Activated naive CD8-positive, alpha-beta T cell treated with anti-CD3 and anti-CD28 coated beads, Interleukin-2, amount 10 ng/mL, durations not matched to agents 7 days and 5 days (primary cell): ENCODE results near the gene PTPN1. TPM values are rescaled to one million over a fixed set of nuclear protein-coding genes. Genes with fewer than 3 reads are reported as not detected.
A peak's percentile ranks its signal among the peaks of the same experiment; 100 is the strongest.
"Not testable (repeated sequence)": the region's sequence is repeated elsewhere in the genome, so short reads cannot be mapped to it uniquely, and the experiment has no call there.

ENCODE experiments used
- ATAC-seq: fragments of 150-1000 bp; cut with Tn5 transposase; one replicate; pipeline ENCODE4 v1.10.0; 2021; ENCODE audit warnings: low read depth, moderate library complexity
- POLR2A ChIA-PET: fragments of 350-600 bp; sonication (Branson Sonifier 250); formaldehyde crosslinking; loops from one replicate; lab custom pipeline; 2021; ENCODE audit warnings: antibody characterized with exemption; lab: Charles Lee
- DNase-seq: peaks from one replicate; pipeline ENCODE4 v3.0.0; 2021
- H3K27ac Mint-ChIP-seq: one replicate; pipeline ENCODE4 v1.8.0; 2022; ENCODE audit warnings: mild to moderate bottlenecking, mixed read lengths
- H3K27me3 Mint-ChIP-seq: one replicate; pipeline ENCODE4 v1.8.0; 2022; ENCODE audit warnings: mild to moderate bottlenecking, moderate library complexity, mixed read lengths
- H3K36me3 Mint-ChIP-seq: one replicate; pipeline ENCODE4 v1.8.0; 2021; ENCODE audit warnings: mild to moderate bottlenecking, mixed read lengths
- H3K4me1 Mint-ChIP-seq: one replicate; pipeline ENCODE4 v1.8.0; 2021; ENCODE audit warnings: mixed read lengths
- H3K4me3 Mint-ChIP-seq: one replicate; pipeline ENCODE4 v1.8.0; 2022; ENCODE audit warnings: mild to moderate bottlenecking, moderate library complexity, mixed read lengths
- H3K9me3 Mint-ChIP-seq: one replicate; pipeline ENCODE4 v1.8.0; 2021; ENCODE audit warnings: mixed read lengths
- total RNA-seq, 2 experiments: library from RNA; stranded (reverse); gene quantifications; one replicate each; pipeline ENCODE4 v1.2.3, GENCODE V29; 2021

The PTPN1 gene
- total RNA-seq, 2 experiments from 2014 or later = 65.9 to 67.3 TPM

- Mint-ChIP-seq H3K27me3 (no peaks in the 10 kb centered on the region), H3K9me3 (no peaks in the 10 kb centered on the region), H3K36me3 (peaks cover 38% of the 10 kb centered on the region), H3K27ac (no peak overlapping the region), H3K4me1 (peaks cover 24% of the 10 kb centered on the region), H3K4me3 (no peak overlapping the region)
- DNase-seq = no peak
- POLR2A ChIA-PET = interaction anchor here (1.6 kb wide), 1 partner anchor 51 kb away, joined by 4 read pairs; the partner anchor contains the start of gene PTPN1
- ATAC-seq = peak; percentile 10
Measured at GRCh38 chr20:50561379-50562078, 51.3 kb downstream of the PTPN1 start.

DNA sequence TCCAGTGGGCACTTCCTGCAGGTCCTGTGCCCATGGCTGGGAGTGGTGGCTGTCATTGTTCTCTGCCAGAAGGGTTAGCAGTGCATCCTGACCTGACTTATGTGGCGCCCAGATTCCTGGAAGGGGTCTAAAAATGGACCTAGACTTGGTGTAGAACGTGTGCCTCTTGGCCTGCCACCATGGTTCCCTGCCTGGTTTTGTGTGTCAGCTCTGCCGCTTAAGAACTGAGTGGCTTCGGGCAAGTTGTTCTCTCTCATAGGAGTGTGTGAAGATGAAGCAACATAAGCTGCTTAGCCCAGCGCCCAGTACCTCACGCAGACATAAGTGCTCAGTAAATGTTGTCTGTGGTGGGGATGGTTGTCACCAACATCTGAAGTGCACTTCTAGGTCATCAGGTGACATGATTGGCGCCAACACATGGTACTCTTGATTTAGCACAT, 52.1 kb downstream of the PTPN1 start:
- DNase-seq = no peak
- Mint-ChIP-seq H3K4me3 (no peak overlapping the region), H3K27ac (no peak overlapping the region), H3K36me3 (peaks cover 38% of the 10 kb centered on the region), H3K4me1 (peaks cover 28% of the 10 kb centered on the region), H3K9me3 (no peaks in the 10 kb centered on the region), H3K27me3 (no peaks in the 10 kb centered on the region)
- no peak for ATAC-seq
- POLR2A ChIA-PET = interaction anchor here (0.5 to 1.6 kb wide), 2 partner anchors 52 to 486 kb away, joined by 4 read pairs; partner anchors contain the start of gene PTPN1

- H3K36me3 Mint-ChIP-seq = peaks cover 36% of the 10 kb centered on the region
- no peaks in the 10 kb centered on the region for H3K27me3 Mint-ChIP-seq
- H3K27ac Mint-ChIP-seq = peak overlapping the region; percentile 10
- ATAC-seq (no peak), DNase-seq (no peak)
- H3K9me3 Mint-ChIP-seq = no peaks in the 10 kb centered on the region
- no peak overlapping the region for H3K4me3 Mint-ChIP-seq
- H3K4me1 Mint-ChIP-seq = peaks cover 32% of the 10 kb centered on the region
- POLR2A ChIA-PET = interaction anchor here (0.5 kb wide), 1 partner anchor 487 kb away, joined by 4 read pairs; no protein-coding TSS in a partner anchor
Measured at GRCh38 chr20:50563133-50563944, 53.2 kb downstream of the PTPN1 start.

DNA sequence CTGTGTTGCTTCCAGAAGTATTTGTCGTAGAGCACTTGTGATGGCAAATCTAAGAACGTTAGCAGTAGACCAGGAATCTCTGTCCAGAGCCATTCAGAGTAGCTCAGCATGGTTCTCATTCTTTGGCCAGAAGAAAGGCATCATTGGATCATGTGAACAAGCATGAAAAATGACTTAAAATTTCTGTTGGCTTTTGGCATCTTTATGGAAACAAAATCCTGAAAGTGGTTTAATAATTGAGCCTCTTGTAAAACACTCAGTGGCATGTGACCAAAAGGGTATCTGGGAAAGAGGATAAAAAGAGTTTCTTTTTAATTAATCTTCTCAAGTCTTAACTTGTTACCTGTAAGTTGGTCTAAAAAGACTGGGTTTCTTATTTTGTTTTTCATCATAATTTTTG, 55.2 kb downstream of the PTPN1 start:
- no peak for ATAC-seq
- no peak for DNase-seq
- Mint-ChIP-seq H3K4me1 (peaks cover 40% of the 10 kb centered on the region), H3K9me3 (no peaks in the 10 kb centered on the region), H3K27ac (no peak overlapping the region), H3K27me3 (no peaks in the 10 kb centered on the region), H3K4me3 (no peak overlapping the region), H3K36me3 (peaks cover 35% of the 10 kb centered on the region)
- POLR2A ChIA-PET = no interaction called here

DNA sequence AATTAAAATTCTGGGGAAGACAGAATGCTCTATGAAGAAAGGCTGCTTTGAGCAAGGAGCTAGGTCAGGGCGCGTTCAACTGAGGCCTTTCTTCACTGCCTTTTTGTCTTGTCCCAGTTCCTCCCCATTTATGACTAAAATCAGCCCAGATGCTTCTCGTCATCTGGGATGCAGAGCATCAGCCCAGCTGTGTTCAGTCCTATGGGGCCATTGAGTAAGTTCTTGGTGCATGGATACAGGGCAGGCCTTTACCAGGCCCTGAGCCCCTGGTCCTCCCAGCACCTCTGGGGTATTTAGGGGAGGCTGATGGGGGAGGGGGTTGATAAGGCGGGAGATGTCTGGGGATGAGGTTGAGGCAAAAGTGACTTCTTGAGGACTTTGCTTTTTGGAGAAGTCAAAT, 55.7 kb downstream of the PTPN1 start:
- H3K9me3 Mint-ChIP-seq = no peaks in the 10 kb centered on the region
- ATAC-seq (no peak), DNase-seq (no peak)
- peaks cover 43% of the 10 kb centered on the region for H3K4me1 Mint-ChIP-seq
- H3K27me3 Mint-ChIP-seq = no peaks in the 10 kb centered on the region
- POLR2A ChIA-PET = no interaction called here
- H3K36me3 Mint-ChIP-seq = peaks cover 35% of the 10 kb centered on the region
- H3K4me3 Mint-ChIP-seq = no peak overlapping the region
- no peak overlapping the region for H3K27ac Mint-ChIP-seq

DNA sequence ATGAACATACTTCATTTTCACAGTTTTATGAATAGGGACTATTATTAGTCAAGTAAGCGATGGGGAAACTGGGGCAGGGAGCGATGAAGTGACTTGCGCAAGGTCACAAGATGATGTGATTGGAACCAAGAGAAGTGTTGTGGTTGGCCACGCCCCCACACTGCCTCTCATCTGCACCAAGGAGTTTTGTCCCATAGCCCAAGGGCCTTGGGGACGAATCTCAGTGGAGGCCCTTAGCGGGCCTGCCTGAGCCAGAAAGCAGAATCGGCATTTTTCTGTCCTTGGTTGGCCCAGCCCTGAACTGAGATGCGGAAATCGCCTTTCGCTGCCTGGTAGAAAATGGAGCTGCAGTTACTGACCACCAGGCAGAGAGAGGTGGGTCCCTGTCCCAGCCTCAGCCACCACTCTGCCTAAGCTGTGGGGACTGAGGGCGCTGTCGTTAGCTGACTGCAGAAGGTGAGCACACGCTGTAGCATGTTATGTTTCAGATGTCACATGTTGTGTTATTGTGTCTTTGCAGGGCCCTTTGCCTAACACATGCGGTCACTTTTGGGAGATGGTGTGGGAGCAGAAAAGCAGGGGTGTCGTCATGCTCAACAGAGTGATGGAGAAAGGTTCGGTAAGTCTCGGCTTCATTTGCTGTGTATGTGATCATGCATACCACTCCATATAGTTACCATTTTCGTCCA, 57.8 kb downstream of the PTPN1 start:
- peaks cover 20% of the 10 kb centered on the region for H3K36me3 Mint-ChIP-seq
- no peaks in the 10 kb centered on the region for H3K9me3 Mint-ChIP-seq
- no peak for DNase-seq
- POLR2A ChIA-PET = no interaction called here
- H3K4me1 Mint-ChIP-seq = peaks cover 37% of the 10 kb centered on the region
- H3K27ac Mint-ChIP-seq = no peak overlapping the region
- ATAC-seq = no peak
- H3K4me3 Mint-ChIP-seq = no peak overlapping the region
- H3K27me3 Mint-ChIP-seq = no peaks in the 10 kb centered on the region

DNA sequence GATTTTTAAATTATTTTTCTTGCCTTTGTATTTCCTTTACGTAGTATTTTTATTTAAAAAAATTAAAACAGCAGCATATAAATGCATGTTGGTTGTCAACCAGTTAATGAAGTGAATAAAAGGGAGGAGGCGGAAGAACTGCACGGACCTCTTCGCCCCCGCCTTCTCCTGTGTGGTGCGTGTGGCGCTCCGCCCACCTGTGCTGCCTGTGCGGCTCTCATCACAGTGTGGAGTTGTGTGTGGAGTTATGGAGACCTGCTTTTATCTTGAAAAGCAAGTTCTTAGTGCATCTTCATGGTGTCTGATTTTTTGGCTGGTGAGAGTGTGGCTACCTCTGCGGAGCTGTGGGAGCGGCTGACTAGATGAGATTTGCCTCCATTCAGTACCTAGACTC, 58.4 kb downstream of the PTPN1 start:
- POLR2A ChIA-PET = no interaction called here
- H3K4me1 Mint-ChIP-seq = peaks cover 41% of the 10 kb centered on the region
- H3K9me3 Mint-ChIP-seq = no peaks in the 10 kb centered on the region
- peaks cover 16% of the 10 kb centered on the region for H3K36me3 Mint-ChIP-seq
- no peaks in the 10 kb centered on the region for H3K27me3 Mint-ChIP-seq
- DNase-seq (no peak), ATAC-seq (no peak)
- H3K4me3 Mint-ChIP-seq = no peak overlapping the region
- peak overlapping the region; percentile 6 for H3K27ac Mint-ChIP-seq

DNA sequence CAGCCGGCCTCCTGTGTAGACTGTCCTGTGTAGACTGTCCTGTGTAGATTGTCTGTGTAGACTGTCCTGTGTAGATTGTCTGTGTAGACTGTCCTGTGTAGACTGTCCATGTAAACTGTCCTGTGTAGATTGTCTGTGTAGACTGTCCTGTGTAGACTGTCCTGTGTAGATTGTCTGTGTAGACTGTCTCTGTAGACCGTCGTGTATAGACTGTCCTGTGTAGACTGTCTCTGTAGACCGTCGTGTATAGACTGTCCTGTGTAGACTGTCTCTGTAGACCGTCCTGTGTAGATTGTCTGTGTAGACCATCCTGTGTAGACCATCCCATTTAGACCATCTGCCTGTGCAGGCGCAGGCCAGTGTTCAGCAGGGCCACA, 59.3 kb downstream of the PTPN1 start:
- Mint-ChIP-seq H3K36me3 (peaks cover 20% of the 10 kb centered on the region), H3K27ac (peak overlapping the region; percentile 62), H3K4me1 (peaks cover 41% of the 10 kb centered on the region)
- POLR2A ChIA-PET = interaction anchor here (1.1 kb wide), 1 partner anchor 53 kb away, joined by 7 read pairs; no protein-coding TSS in a partner anchor
- not testable (repeated sequence) for H3K27me3 Mint-ChIP-seq, H3K9me3 Mint-ChIP-seq, ATAC-seq, H3K4me3 Mint-ChIP-seq, DNase-seq

DNA sequence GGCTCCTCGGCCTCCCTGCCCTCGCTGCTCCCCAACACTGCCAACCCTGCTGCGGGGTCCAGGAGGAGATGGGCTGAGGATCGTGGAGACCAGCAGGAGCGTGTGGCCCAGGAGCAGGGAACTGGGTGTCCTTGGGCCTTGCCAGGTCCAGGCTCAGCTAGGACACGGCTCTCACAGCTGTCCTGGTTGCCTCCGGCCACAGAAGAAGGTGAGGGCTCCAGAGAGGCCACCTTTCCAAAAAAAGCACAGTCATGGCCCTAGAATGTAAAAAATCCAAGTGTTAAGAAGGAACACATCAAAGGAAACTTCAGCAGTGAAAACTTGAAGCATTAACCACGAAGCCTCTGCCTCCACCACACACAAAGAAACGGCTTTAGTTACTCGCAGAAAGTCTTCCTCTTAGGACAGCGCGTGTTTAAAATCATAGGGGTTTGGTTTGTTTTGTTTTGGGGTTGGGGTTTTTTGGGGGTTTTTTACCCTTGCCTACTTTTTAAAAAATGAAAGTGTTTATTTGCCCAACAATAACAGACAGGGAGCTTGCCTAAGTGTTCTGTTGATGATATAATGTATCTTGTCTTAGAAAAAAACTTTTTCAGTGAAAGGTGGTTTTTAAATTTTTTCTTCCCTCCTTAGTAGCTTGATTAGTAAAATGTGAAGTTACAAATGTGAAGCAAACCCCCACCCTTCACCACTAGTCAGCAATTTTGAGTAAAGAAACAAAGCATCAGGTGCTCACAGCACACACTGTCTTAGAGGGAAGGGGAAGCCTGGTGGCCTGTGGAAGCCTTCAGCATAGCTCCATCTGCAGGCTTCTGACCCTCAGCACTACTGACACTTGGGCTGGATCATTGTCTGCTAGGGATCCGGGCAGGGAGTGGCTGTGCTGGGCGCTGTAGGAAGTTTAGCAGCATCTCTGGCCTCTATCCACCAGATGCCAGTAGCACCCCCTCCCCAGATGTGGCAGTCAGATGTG, 60.0 kb downstream of the PTPN1 start:
- peak overlapping the region; percentile 75 for H3K27ac Mint-ChIP-seq

GRCh38 chr20:50571466-50571865, 61.3 kb downstream of the PTPN1 start:
- POLR2A ChIA-PET = interaction anchor here (0.5 kb wide), 1 partner anchor 93 kb away, joined by 4 read pairs; no protein-coding TSS in a partner anchor
- H3K4me1 Mint-ChIP-seq = peaks cover 43% of the 10 kb centered on the region
- peaks cover 28% of the 10 kb centered on the region for H3K36me3 Mint-ChIP-seq
- H3K27ac Mint-ChIP-seq = no peak overlapping the region
- DNase-seq = no peak
- no peaks in the 10 kb centered on the region for H3K9me3 Mint-ChIP-seq
- no peak overlapping the region for H3K4me3 Mint-ChIP-seq
- H3K27me3 Mint-ChIP-seq = no peaks in the 10 kb centered on the region
- ATAC-seq = no peak

More for the DNA sequence above, 60.0 kb downstream of the PTPN1 start:
- peaks cover 43% of the 10 kb centered on the region for H3K4me1 Mint-ChIP-seq
- peaks cover 24% of the 10 kb centered on the region for H3K36me3 Mint-ChIP-seq
- POLR2A ChIA-PET = interaction anchor here (0.7 to 1.1 kb wide), 5 partner anchors 52 to 87 kb away, joined by 3 to 7 read pairs (median 4); partner anchors contain the start of gene PTPN1
- no peaks in the 10 kb centered on the region for H3K27me3 Mint-ChIP-seq
- H3K4me3 Mint-ChIP-seq = peak overlapping the region; percentile 47
- DNase-seq (no peak), ATAC-seq (peak; percentile 86)
- H3K9me3 Mint-ChIP-seq = no peaks in the 10 kb centered on the region

- DNase-seq = no peak
- no peak for ATAC-seq
- no peak overlapping the region for H3K4me3 Mint-ChIP-seq
- H3K4me1 Mint-ChIP-seq = peaks cover 33% of the 10 kb centered on the region
- no peaks in the 10 kb centered on the region for H3K9me3 Mint-ChIP-seq
- H3K36me3 Mint-ChIP-seq = peaks cover 27% of the 10 kb centered on the region
- no peak overlapping the region for H3K27ac Mint-ChIP-seq
- POLR2A ChIA-PET = interaction anchor here (0.8 kb wide), 1 partner anchor 63 kb away, joined by 3 read pairs; the partner anchor contains the start of gene PTPN1
- H3K27me3 Mint-ChIP-seq = no peaks in the 10 kb centered on the region
Measured at GRCh38 chr20:50572938-50573777, 63.0 kb downstream of the PTPN1 start.
